Stomach (tissue), 9 donors: ENCODE measurements around the gene MAP10. TPM values are rescaled to one million over a fixed set of nuclear protein-coding genes. Genes with fewer than 3 reads are reported as not detected.

Experiments
- DNase-seq, 2 donors: peaks; one replicate each; pipeline versions ENCODE4 v3.0.0 to v3.0.0-alpha.2; 2013 to 2019
- H3K27ac ChIP-seq, 5 donors: fragments of 200-600 bp in 4 of 5; sonication (generic) in 4 of 5; one replicate each; pipeline ENCODE4 v1.5.1; 2013 to 2019; ENCODE audit warnings: mild to moderate bottlenecking in 1 of 5, moderate library complexity in 1 of 5
- H3K27me3 ChIP-seq, 3 donors: fragments of 200-600 bp; sonication (generic); one replicate each; pipeline ENCODE4 v1.5.1; 2017 to 2019; ENCODE audit warnings: mixed run types in 1 of 3
- H3K36me3 ChIP-seq, 4 donors: fragments of 200-600 bp; sonication (generic); 1 replicate in 3 of 4; 2 replicates in 1 of 4; pipeline ENCODE4 v1.5.1; 2016 to 2019
- H3K4me1 ChIP-seq, 4 donors: fragments of 200-600 bp; sonication (generic); one replicate each; pipeline ENCODE4 v1.5.1; 2016 to 2019
- H3K4me3 ChIP-seq, 4 donors: fragments of 200-600 bp; sonication (generic) in 3 of 4; one replicate each; pipeline ENCODE4 v1.5.1; 2016 to 2019; ENCODE audit warnings: mild to moderate bottlenecking in 1 of 4
- H3K9me3 ChIP-seq, 4 donors: fragments of 200-600 bp; sonication (generic); one replicate each; pipeline ENCODE4 v1.5.1; 2016 to 2019
- CTCF ChIP-seq, 7 experiments: fragments of 450-650 bp in 4 of 7; fragments of 200-600 bp in 3 of 7; sonication (generic) in 3 of 7; IDR thresholded peaks; one replicate each; pipeline ENCODE4 v1.5.1; 2016 to 2019; ENCODE audit warnings: antibody characterized with exemption in 7 of 7, control low read depth in 2 of 7, mild to moderate bottlenecking in 1 of 7
- EP300 ChIP-seq: sonication (generic); formaldehyde crosslinking; IDR thresholded peaks from one replicate; pipeline ENCODE4 v1.6.1; 2017; ENCODE audit warnings: antibody characterized with exemption
- POLR2A ChIP-seq, 4 donors: fragments of 450-650 bp; IDR thresholded peaks; one replicate each; pipeline ENCODE4 v1.6.1; 2016; ENCODE audit warnings: antibody characterized with exemption in 4 of 4, control low read depth in 2 of 4, mild to moderate bottlenecking in 1 of 4, moderate library complexity in 1 of 4
- POLR2AphosphoS5 ChIP-seq, 3 donors: sonication (generic); formaldehyde crosslinking; IDR thresholded peaks; one replicate each; pipeline ENCODE4 v1.6.1; 2016; ENCODE audit warnings: antibody characterized with exemption in 3 of 3
- WGBS, 5 donors: extraction: QIAGEN DNeasy Blood & Tissue Kit in 3 of 5; methylation state at CpG; one replicate each; pipeline versions ENCODE4 v1.1.5 to v1.1.7; 2013 to 2018; 5-methylcytosine and 5-hydroxymethylcytosine counted together
- intact Hi-C: fragments of 100-400 bp; cut with DNase I; formaldehyde crosslinking; loops from one replicate; pipeline ENCODE4 v1.15.1; 2023; ENCODE audit warnings: low total_unique reads
- polyA plus RNA-seq, 3 donors: library from polyadenylated mRNA; stranded (reverse); fragments of 200-250 nt; gene quantifications; one replicate each; pipeline ENCODE4 v1.2.3, GENCODE V29; 2013
- total RNA-seq, 5 donors: library from RNA; depleted of rRNA; stranded (reverse); fragments of >200 nt; gene quantifications; one replicate each; pipeline versions ENCODE4 v1.1.0 to v1.2.3, GENCODE V29; 2014 to 2016
- donor health status: healthy with polysubstance abuse.
- donor health status: Bipolar disorder and iron deficiency.
- donor health status: healthy.

The MAP10 gene
- total and polyA plus RNA-seq, 8 donors, result 0.45 to 1.6 (median 1.4) TPM; not detected in 1

GRCh38 chr1:232822530-232822929 lies 17.3 kb downstream of the MAP10 start:
- intact Hi-C loops, result no loop called here

GRCh38 chr1:232826318-232826717 lies 21.1 kb downstream of the MAP10 start:
- no peak for DNase-seq
- TF ChIP-seq EP300, result no peak
- no peak for TF ChIP-seq CTCF (IDR thresholded peaks at IDR 0.05)
- Histone ChIP-seq H3K27ac (no peak overlapping the region), H3K9me3 (no peaks in the 10 kb centered on the region), H3K4me1 (no peaks in the 10 kb centered on the region), H3K27me3 (no peaks in the 10 kb centered on the region), H3K4me3 (no peak overlapping the region), H3K36me3 (no peaks in the 10 kb centered on the region)
- WGBS, 5 donors, result 92 to 97% (median 94%) methylated on average over 1 of the region's 1 CpG
- intact Hi-C loops, result no loop called here

More at GRCh38 chr1:232822530-232822929, 17.3 kb downstream of the MAP10 start:
- Histone ChIP-seq H3K36me3 (no peaks in the 10 kb centered on the region), H3K27ac (no peak overlapping the region), H3K4me3 (no peak overlapping the region), H3K9me3 (no peaks in the 10 kb centered on the region), H3K4me1 (no peaks in the 10 kb centered on the region), H3K27me3 (no peaks in the 10 kb centered on the region)
- TF ChIP-seq POLR2AphosphoS5 (IDR thresholded peaks at IDR 0.05), result no peak
- TF ChIP-seq CTCF (IDR thresholded peaks at IDR 0.05), result no peak
- no peak for TF ChIP-seq EP300
- no peak for TF ChIP-seq POLR2A (IDR thresholded peaks at IDR 0.05)
- 68 to 78% (median 74%) methylated on average over 2 of the region's 2 CpGs for WGBS, 5 donors
- DNase-seq, result peak in 1 of 2 donors; percentile 25

GRCh38 chr1:232830661-232831060 lies 25.4 kb downstream of the MAP10 start:
- no peak for DNase-seq
- Histone ChIP-seq H3K9me3 (no peaks in the 10 kb centered on the region), H3K27me3 (no peaks in the 10 kb centered on the region), H3K4me1 (peaks cover 0 to 4% (median 2%) of the 10 kb centered on the region in 4 donors), H3K27ac (no peak overlapping the region), H3K4me3 (no peak overlapping the region), H3K36me3 (no peaks in the 10 kb centered on the region)
- TF ChIP-seq POLR2A (IDR thresholded peaks at IDR 0.05) (no peak), CTCF (IDR thresholded peaks at IDR 0.05) (no peak), POLR2AphosphoS5 (IDR thresholded peaks at IDR 0.05) (no peak), EP300 (no peak)
- intact Hi-C loops, result no loop called here
- WGBS, 5 donors, result 45 to 73% (median 66%) methylated on average over 2 of the region's 2 CpGs

- intact Hi-C loops, result no loop called here
- H3K4me3 ChIP-seq, result no peak overlapping the region
- no peaks in the 10 kb centered on the region for H3K9me3 ChIP-seq
- H3K36me3 ChIP-seq, result no peaks in the 10 kb centered on the region
- TF ChIP-seq POLR2AphosphoS5 (IDR thresholded peaks at IDR 0.05) (no peak), CTCF (IDR thresholded peaks at IDR 0.05) (no peak), POLR2A (IDR thresholded peaks at IDR 0.05) (no peak), EP300 (no peak)
- WGBS, 5 donors, result 69 to 97% (median 90%) methylated on average over 2 of the region's 2 CpGs
- no peak overlapping the region for H3K27ac ChIP-seq
- no peaks in the 10 kb centered on the region for H3K27me3 ChIP-seq
- no peak for DNase-seq
- peaks cover 0 to 4% (median 2%) of the 10 kb centered on the region in 4 donors for H3K4me1 ChIP-seq
Measured at GRCh38 chr1:232831895-232832294, 26.7 kb downstream of the MAP10 start.
